ENCODE data around the gene HBG2. TPM values are rescaled to one million over a fixed set of nuclear protein-coding genes. Genes with fewer than 3 reads are reported as not detected.
"Not testable (repeated sequence)": the region's sequence is repeated elsewhere in the genome, so short reads cannot be mapped to it uniquely, and the experiment has no call there.

HBG2 gene
- total and polyA plus RNA-seq, 4 donors: 0.31 to 13,246 (median 4.6) TPM

- ATAC-seq (ENCODE audit: insufficient read depth, low FRiP score) (no peak), DNase-seq (no peak)
- H3K9me3 ChIP-seq (ENCODE audit: control insufficient read depth in 4 of 4, insufficient read depth in 3 of 4, low read length in 3 of 4): peaks cover 0 to 4% (median 0%) of the 10 kb centered on the region in 4 donors
- H3K4me3 ChIP-seq: no peak overlapping the region
- H3K27ac ChIP-seq (ENCODE audit: low read depth in 1 of 2, low read length in 1 of 2): no peak overlapping the region
- H3K9ac ChIP-seq (ENCODE audit: insufficient read depth in 1 of 2, low read length in 2 of 2): no peak overlapping the region
- no peaks in the 10 kb centered on the region for H3K36me3 ChIP-seq (ENCODE audit: control insufficient read depth in 4 of 4, insufficient read depth in 4 of 4, low read length in 4 of 4)
- no peaks in the 10 kb centered on the region for H3K4me1 ChIP-seq (ENCODE audit: control insufficient read depth in 5 of 5, insufficient read depth in 5 of 5, low read length in 5 of 5)
- no peak for TF ChIP-seq CTCF (IDR thresholded peaks at IDR 0.05; ENCODE audit: control extremely low read depth, extremely low read depth)
- no peaks in the 10 kb centered on the region for H3K27me3 ChIP-seq (ENCODE audit: control insufficient read depth in 3 of 3, insufficient read depth in 3 of 3, low read length in 2 of 3)
- WGBS, 2 donors: 76 to 84% methylated on average over 7 of the region's 7 CpGs
Measured at GRCh38 chr11:5258543-5259262, 4.1 kb upstream of the HBG2 start.

DNA sequence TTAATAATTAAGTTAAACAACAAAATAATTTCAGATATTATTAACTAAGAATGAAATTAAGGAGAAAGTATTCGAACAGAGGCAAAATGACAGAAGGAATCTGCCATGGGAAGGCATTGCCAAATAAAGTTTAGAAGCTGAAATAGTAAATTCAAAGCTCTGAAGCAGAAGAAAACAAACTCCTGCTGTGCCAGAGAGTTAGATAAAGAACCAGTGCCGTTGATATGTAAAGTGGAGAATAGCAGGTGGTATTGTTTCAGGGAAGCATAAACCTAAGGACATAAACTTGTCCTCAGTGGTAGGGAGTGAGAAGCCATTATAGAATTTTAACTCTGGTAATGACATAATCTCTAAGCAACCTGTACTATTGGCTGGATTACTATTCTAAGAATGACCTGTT is 2.7 kb upstream of the HBG2 start:
- Histone ChIP-seq H3K36me3 (ENCODE audit: control insufficient read depth in 4 of 4, insufficient read depth in 4 of 4, low read length in 4 of 4) (no peaks in the 10 kb centered on the region), H3K27me3 (ENCODE audit: control insufficient read depth in 3 of 3, insufficient read depth in 3 of 3, low read length in 2 of 3) (no peaks in the 10 kb centered on the region), H3K4me3 (no peak overlapping the region), H3K9me3 (ENCODE audit: control insufficient read depth in 4 of 4, insufficient read depth in 3 of 4, low read length in 3 of 4) (peaks cover 0 to 4% (median 0%) of the 10 kb centered on the region in 4 donors), H3K4me1 (ENCODE audit: control insufficient read depth in 5 of 5, insufficient read depth in 5 of 5, low read length in 5 of 5) (no peaks in the 10 kb centered on the region), H3K9ac (ENCODE audit: insufficient read depth in 1 of 2, low read length in 2 of 2) (no peak overlapping the region), H3K27ac (ENCODE audit: low read depth in 1 of 2, low read length in 1 of 2) (no peak overlapping the region)
- no peak for TF ChIP-seq CTCF (IDR thresholded peaks at IDR 0.05; ENCODE audit: control extremely low read depth, extremely low read depth)
- DNase-seq: no peak
- ATAC-seq (ENCODE audit: insufficient read depth, low FRiP score): no peak
- 40 to 56% methylated on average over 2 of the region's 2 CpGs for WGBS, 2 donors

GRCh38 chr11:5254023-5254422 is 558 bp downstream of the HBG2 start:
- H3K4me3 ChIP-seq; H3K27ac ChIP-seq (ENCODE audit: low read depth in 1 of 2, low read length in 1 of 2); H3K27me3 ChIP-seq (ENCODE audit: control insufficient read depth in 3 of 3, insufficient read depth in 3 of 3, low read length in 2 of 3); DNase-seq; H3K4me1 ChIP-seq (ENCODE audit: control insufficient read depth in 5 of 5, insufficient read depth in 5 of 5, low read length in 5 of 5); ATAC-seq (ENCODE audit: insufficient read depth, low FRiP score); H3K9ac ChIP-seq (ENCODE audit: insufficient read depth in 1 of 2, low read length in 2 of 2); H3K9me3 ChIP-seq (ENCODE audit: control insufficient read depth in 4 of 4, insufficient read depth in 3 of 4, low read length in 3 of 4); H3K36me3 ChIP-seq (ENCODE audit: control insufficient read depth in 4 of 4, insufficient read depth in 4 of 4, low read length in 4 of 4): not testable (repeated sequence)
- 75 to 88% methylated on average over 2 of the region's 2 CpGs for WGBS, 2 donors

GRCh38 chr11:5253440-5253839 is 1.1 kb downstream of the HBG2 start:
- DNase-seq; H3K9ac ChIP-seq (ENCODE audit: insufficient read depth in 1 of 2, low read length in 2 of 2); H3K36me3 ChIP-seq (ENCODE audit: control insufficient read depth in 4 of 4, insufficient read depth in 4 of 4, low read length in 4 of 4); ATAC-seq (ENCODE audit: insufficient read depth, low FRiP score); H3K27me3 ChIP-seq (ENCODE audit: control insufficient read depth in 3 of 3, insufficient read depth in 3 of 3, low read length in 2 of 3); H3K9me3 ChIP-seq (ENCODE audit: control insufficient read depth in 4 of 4, insufficient read depth in 3 of 4, low read length in 3 of 4); H3K27ac ChIP-seq (ENCODE audit: low read depth in 1 of 2, low read length in 1 of 2); H3K4me3 ChIP-seq; H3K4me1 ChIP-seq (ENCODE audit: control insufficient read depth in 5 of 5, insufficient read depth in 5 of 5, low read length in 5 of 5): not testable (repeated sequence)
- WGBS, 2 donors: 67 to 90% methylated on average over 5 of the region's 5 CpGs

Data from lung (tissue), 12 donors.